CD4-positive, alpha-beta memory T cell (primary cell): ENCODE data around the gene ZBTB24. TPM values are rescaled to one million over a fixed set of nuclear protein-coding genes. Genes with fewer than 3 reads are reported as not detected.
"Not testable (repeated sequence)": the region's sequence is repeated elsewhere in the genome, so short reads cannot be mapped to it uniquely, and the experiment has no call there.

Source experiments
- CTCF ChIA-PET: fragments of 350-600 bp; sonication (Branson Sonifier 250); formaldehyde crosslinking; loops from one replicate; lab custom pipeline; 2021; ENCODE audit warnings: inconsistent platforms; ENCODE audit not compliant: partially characterized antibody; lab: Charles Lee
- POLR2A ChIA-PET: fragments of 350-600 bp; sonication (Branson Sonifier 250); formaldehyde crosslinking; loops from one replicate; lab custom pipeline; 2021; ENCODE audit not compliant: partially characterized antibody; lab: Charles Lee
- DNase-seq, 5 donors: peaks; one replicate each; pipeline versions ENCODE4 v3.0.0 to v3.0.0-alpha.2; 2020 to 2022; ENCODE audit warnings: mixed read lengths in 1 of 5
- H3K27ac ChIP-seq: one replicate; pipeline ENCODE4 v1.7.0; 2013; ENCODE audit warnings: low read depth, low read length
- H3K27me3 ChIP-seq: 2 replicates; pipeline ENCODE4 v1.7.0; 2013; ENCODE audit warnings: mild to moderate bottlenecking, low read length, moderate library complexity; ENCODE audit not compliant: insufficient read depth
- H3K36me3 ChIP-seq: 2 replicates; pipeline ENCODE4 v1.7.0; 2013; ENCODE audit warnings: mild to moderate bottlenecking, low read length, moderate library complexity; ENCODE audit not compliant: insufficient read depth
- H3K4me1 ChIP-seq: 2 replicates; pipeline ENCODE4 v1.7.0; 2013; ENCODE audit warnings: mild to moderate bottlenecking, low read length, moderate library complexity; ENCODE audit not compliant: insufficient read depth
- H3K4me3 ChIP-seq, 2 donors: one replicate each; pipeline ENCODE4 v1.7.0; 2013; ENCODE audit warnings: low read length in 2 of 2, mild to moderate bottlenecking in 1 of 2
- H3K9me3 ChIP-seq, 2 donors: one replicate each; pipeline ENCODE4 v1.7.0; 2013; ENCODE audit warnings: low read length in 2 of 2, control low read depth in 1 of 2; ENCODE audit not compliant: control insufficient read depth in 1 of 2
- H3K27ac Mint-ChIP-seq, 7 donors: one replicate each; pipeline ENCODE4 v1.8.0; 2020 to 2021; ENCODE audit warnings: mixed read lengths in 7 of 7, mild to moderate bottlenecking in 6 of 7, inconsistent platforms in 3 of 7, moderate library complexity in 3 of 7
- H3K27me3 Mint-ChIP-seq, 2 donors: one replicate each; pipeline ENCODE4 v1.8.0; 2020 to 2021; ENCODE audit warnings: mixed read lengths in 2 of 2
- H3K36me3 Mint-ChIP-seq, 2 donors: one replicate each; pipeline ENCODE4 v1.8.0; 2020 to 2021; ENCODE audit warnings: mixed read lengths in 2 of 2, inconsistent platforms in 1 of 2, mild to moderate bottlenecking in 1 of 2
- H3K4me1 Mint-ChIP-seq, 4 donors: one replicate each; pipeline ENCODE4 v1.8.0; 2020 to 2021; ENCODE audit warnings: mixed read lengths in 4 of 4, mild to moderate bottlenecking in 1 of 4
- H3K4me3 Mint-ChIP-seq, 8 donors: one replicate each; pipeline ENCODE4 v1.8.0; 2020 to 2021; ENCODE audit warnings: mixed read lengths in 8 of 8, mild to moderate bottlenecking in 7 of 8, moderate library complexity in 6 of 8, inconsistent platforms in 3 of 8
- H3K9me3 Mint-ChIP-seq, 8 donors: one replicate each; pipeline ENCODE4 v1.8.0; 2020 to 2021; ENCODE audit warnings: mixed read lengths in 8 of 8, mild to moderate bottlenecking in 5 of 8, inconsistent platforms in 3 of 8, moderate library complexity in 1 of 8
- intact Hi-C: fragments of 100-400 bp; cut with micrococcal nuclease; formaldehyde crosslinking; loops from one replicate; pipeline ENCODE4 v1.15.1; 2023
- polyA plus RNA-seq, 2 donors: library from polyadenylated mRNA; unstranded; fragments of 300-500 nt; fragmentation: Illumina TruSeq; gene quantifications; one replicate each; pipeline ENCODE4 v1.2.3, GENCODE V29; 2021
- total RNA-seq, 2 experiments: library from RNA; stranded (reverse); gene quantifications; one replicate each; pipeline ENCODE4 v1.2.3, GENCODE V29; 2021

Gene ZBTB24
- total and polyA plus RNA-seq, 4 experiments from 2014 or later: 8.5 to 28.4 (median 19.3) TPM

- H3K4me3 ChIP-seq: no peak overlapping the region
- H3K27me3 Mint-ChIP-seq: no peaks in the 10 kb centered on the region
- peaks cover 60 to 82% of the 10 kb centered on the region in 2 donors for H3K36me3 Mint-ChIP-seq
- H3K36me3 ChIP-seq: peaks cover 56% of the 10 kb centered on the region
- H3K27ac Mint-ChIP-seq: peak overlapping the region in 3 of 7 donors; percentile 46 to 71 (median 54)
- POLR2A ChIA-PET: interaction anchor here (1.1 to 2.0 kb wide), 4 partner anchors 10 to 84 kb away, joined by 3 to 7 read pairs (median 4); partner anchors contain the start of genes CD164, SMPD2 and ZBTB24
- H3K9me3 Mint-ChIP-seq: peaks cover 0 to 3% (median 0%) of the 10 kb centered on the region in 8 donors
- no peaks in the 10 kb centered on the region for H3K9me3 ChIP-seq
- H3K27me3 ChIP-seq: no peaks in the 10 kb centered on the region
- H3K4me1 ChIP-seq: peaks cover 19% of the 10 kb centered on the region
- intact Hi-C loops: no loop called here
- no peak for DNase-seq
- no peak overlapping the region for H3K27ac ChIP-seq
- CTCF ChIA-PET: interaction anchor here (0.6 to 4.6 kb wide), 3 partner anchors 10 to 1127 kb away, joined by 3 to 29 read pairs (median 3); partner anchors contain the start of gene ZBTB24
- peaks cover 37 to 66% (median 39%) of the 10 kb centered on the region in 4 donors for H3K4me1 Mint-ChIP-seq
- H3K4me3 Mint-ChIP-seq: no peak overlapping the region
These were observed 16.7 kb downstream of the ZBTB24 start for GRCh38 chr6:109466212-109466923.

- H3K36me3 ChIP-seq: peaks cover 50% of the 10 kb centered on the region
- intact Hi-C loops: no loop called here
- H3K4me3 Mint-ChIP-seq: no peak overlapping the region
- peaks cover 0 to 3% (median 0%) of the 10 kb centered on the region in 8 donors for H3K9me3 Mint-ChIP-seq
- H3K27me3 ChIP-seq: no peaks in the 10 kb centered on the region
- peaks cover 19% of the 10 kb centered on the region for H3K4me1 ChIP-seq
- ChIA-PET POLR2A (interaction anchor here (1.1 to 2.0 kb wide), 4 partner anchors 9 to 83 kb away, joined by 3 to 7 read pairs (median 4); partner anchors contain the start of genes CD164, SMPD2 and ZBTB24), CTCF (interaction anchor here (0.6 to 4.6 kb wide), 3 partner anchors 9 to 1127 kb away, joined by 3 to 29 read pairs (median 3); partner anchors contain the start of gene ZBTB24)
- H3K4me1 Mint-ChIP-seq: peaks cover 35 to 60% (median 41%) of the 10 kb centered on the region in 4 donors
- H3K27me3 Mint-ChIP-seq: no peaks in the 10 kb centered on the region
- H3K9me3 ChIP-seq: no peaks in the 10 kb centered on the region
- no peak for DNase-seq
- H3K27ac Mint-ChIP-seq: peak overlapping the region in 4 of 7 donors; percentile 9 to 77 (median 58)
- H3K4me3 ChIP-seq: no peak overlapping the region
- no peak overlapping the region for H3K27ac ChIP-seq
- peaks cover 62 to 81% of the 10 kb centered on the region in 2 donors for H3K36me3 Mint-ChIP-seq
These were observed 17.2 kb downstream of the ZBTB24 start for GRCh38 chr6:109465772-109466171.

- CTCF ChIA-PET: interaction anchor here (2.2 to 4.6 kb wide), 2 partner anchors 18 to 20 kb away, joined by 12 to 29 read pairs; partner anchors contain the start of gene ZBTB24
- intact Hi-C loops: no loop called here
- H3K4me1 Mint-ChIP-seq: peaks cover 41 to 65% (median 52%) of the 10 kb centered on the region in 4 donors
These were observed 21.1 kb downstream of the ZBTB24 start for GRCh38 chr6:109461733-109462526.

GRCh38 chr6:109461205-109461604 lies 21.8 kb downstream of the ZBTB24 start:
- peaks cover 55% of the 10 kb centered on the region for H3K4me1 ChIP-seq
- Mint-ChIP-seq H3K36me3 (peaks cover 32 to 43% of the 10 kb centered on the region in 2 donors), H3K27ac (peak overlapping the region in 6 of 7 donors; percentile 14 to 70 (median 58)), H3K4me1 (peaks cover 47 to 71% (median 56%) of the 10 kb centered on the region in 4 donors)
- intact Hi-C loops, H3K27ac ChIP-seq, H3K9me3 Mint-ChIP-seq, H3K27me3 Mint-ChIP-seq, H3K4me3 ChIP-seq, H3K9me3 ChIP-seq, DNase-seq, H3K27me3 ChIP-seq, H3K4me3 Mint-ChIP-seq: not testable (repeated sequence)
- CTCF ChIA-PET: interaction anchor here (1.5 to 2.2 kb wide), 3 partner anchors 19 to 30 kb away, joined by 5 to 12 read pairs (median 6); no protein-coding TSS in a partner anchor
- H3K36me3 ChIP-seq: peaks cover 24% of the 10 kb centered on the region
- POLR2A ChIA-PET: interaction anchor here (1.4 to 13.4 kb wide), 3 partner anchors 21 to 78 kb away, joined by 3 to 148 read pairs (median 132); partner anchors contain the start of genes CD164 and ZBTB24

More at GRCh38 chr6:109461733-109462526, 21.1 kb downstream of the ZBTB24 start:
- H3K9me3 ChIP-seq: no peaks in the 10 kb centered on the region
- H3K9me3 Mint-ChIP-seq: peaks cover 0 to 3% (median 0%) of the 10 kb centered on the region in 8 donors
- H3K4me3 ChIP-seq: no peak overlapping the region
- no peaks in the 10 kb centered on the region for H3K27me3 Mint-ChIP-seq
- peaks cover 28% of the 10 kb centered on the region for H3K36me3 ChIP-seq
- peak overlapping the region; percentile 2 to 83 (median 63) for H3K27ac Mint-ChIP-seq
- no peak overlapping the region for H3K4me3 Mint-ChIP-seq
- peaks cover 32 to 47% of the 10 kb centered on the region in 2 donors for H3K36me3 Mint-ChIP-seq
- no peaks in the 10 kb centered on the region for H3K27me3 ChIP-seq
- POLR2A ChIA-PET: interaction anchor here (1.4 to 10.1 kb wide), 2 partner anchors 20 to 29 kb away, joined by 3 to 132 read pairs; partner anchors contain the start of gene ZBTB24
- peaks cover 47% of the 10 kb centered on the region for H3K4me1 ChIP-seq
- H3K27ac ChIP-seq: no peak overlapping the region
- no peak for DNase-seq

GRCh38 chr6:109460161-109460829 lies 22.7 kb downstream of the ZBTB24 start:
- CTCF ChIA-PET: interaction anchor here (1.1 to 2.6 kb wide), 8 partner anchors 9 to 579 kb away, joined by 4 to 12 read pairs (median 6); partner anchors contain the start of genes CD164 and ZBTB24
- POLR2A ChIA-PET: interaction anchor here (1.2 to 13.4 kb wide), 4 partner anchors 11 to 77 kb away, joined by 3 to 148 read pairs (median 68); partner anchors contain the start of genes CD164 and ZBTB24
- H3K9me3 Mint-ChIP-seq: peaks cover 0 to 3% (median 0%) of the 10 kb centered on the region in 8 donors
- no peaks in the 10 kb centered on the region for H3K27me3 Mint-ChIP-seq
- Histone ChIP-seq H3K27me3 (no peaks in the 10 kb centered on the region), H3K36me3 (peaks cover 15% of the 10 kb centered on the region), H3K4me1 (peaks cover 55% of the 10 kb centered on the region), H3K9me3 (no peaks in the 10 kb centered on the region), H3K27ac (no peak overlapping the region), H3K4me3 (no peak overlapping the region)
- H3K27ac Mint-ChIP-seq: peak overlapping the region; percentile 48 to 91 (median 75)
- DNase-seq: no peak
- intact Hi-C loops: no loop called here
- peaks cover 39 to 64% (median 50%) of the 10 kb centered on the region in 4 donors for H3K4me1 Mint-ChIP-seq
- H3K4me3 Mint-ChIP-seq: no peak overlapping the region
- H3K36me3 Mint-ChIP-seq: peaks cover 28 to 34% of the 10 kb centered on the region in 2 donors
